ENCODE measurements around the gene HOXA13. TPM values are rescaled to one million over a fixed set of nuclear protein-coding genes. Genes with fewer than 3 reads are reported as not detected.

Gene HOXA13
- total and polyA plus RNA-seq, 10 of the 15 experiments (the other 5 are each of a cell fraction or from before 2014, with no cell fraction given) = not detected

GRCh38 chr7:27198871-27199801 lies 755 bp downstream of the HOXA13 start:
- Histone ChIP-seq H3K27me3 (replicated peaks in 1 of 2; ENCODE audit: control insufficient read depth in 2 of 2, insufficient read depth in 2 of 2, low read length in 1 of 2) (peaks cover 22 to 43% of the 10 kb centered on the region in 2 experiments), H2AFZ (ENCODE audit: control insufficient read depth, low read depth, low read length) (no peak overlapping the region), H3K9ac (ENCODE audit: control insufficient read depth, insufficient read depth, low read length) (no peak overlapping the region), H3K79me2 (ENCODE audit: control insufficient read depth, insufficient read depth, low read length) (no peaks in the 10 kb centered on the region), H3K4me1 (ENCODE audit: control insufficient read depth, insufficient read depth, low read length) (no peaks in the 10 kb centered on the region; the same call in 1 of the 2 replicates), H3K9me3 (replicated peaks; ENCODE audit: control insufficient read depth, insufficient read depth, low read length) (no peaks in the 10 kb centered on the region; the same call in 2 of the 3 replicates), H3K4me2 (ENCODE audit: control insufficient read depth, insufficient read depth) (no peak overlapping the region), H3K36me3 (ENCODE audit: control insufficient read depth in 2 of 2, insufficient read depth in 2 of 2, low read length in 1 of 2) (no peaks in the 10 kb centered on the region), H4K20me1 (ENCODE audit: control insufficient read depth, insufficient read depth) (no peaks in the 10 kb centered on the region), H3K4me3 (no peak overlapping the region), H3K27ac (ENCODE audit: control insufficient read depth, insufficient read depth) (no peak overlapping the region)
- intact Hi-C loops (cut with micrococcal nuclease; ENCODE audit: unreplicated experiment) (loop anchor here (5.0 kb wide), 2 partner anchors 583 to 898 kb away; no protein-coding TSS in a partner anchor), in situ Hi-C loops (cut with MboI) (loop anchor here (5.0 kb wide), 3 partner anchors 378 to 818 kb away; no protein-coding TSS in a partner anchor)
- ChIA-PET SMC1A (ENCODE audit: uncharacterized antibody, unreplicated experiment) (no interaction called here), POLR2A (no interaction called here), RAD21 (ENCODE audit: unreplicated experiment) (interaction anchor here (1.4 kb wide), 1 partner anchor 722 kb away, joined by 5 read pairs; no protein-coding TSS in a partner anchor), CTCF (interaction anchor here (0.7 to 1.5 kb wide), 5 partner anchors 375 to 722 kb away, joined by 3 to 10 read pairs (median 5); no protein-coding TSS in a partner anchor)
- ATAC-seq (no peak), DNase-seq (ENCODE audit: low read depth, low spot score) (no peak), FAIRE-seq (no peak)
- 10% methylated on average over 62 of the region's 93 CpGs for WGBS (ENCODE audit: insufficient coverage, insufficient replicate concordance, low lambda C conversion rate, missing lambda C conversion rate)
- BruUV-seq (replicated peaks) = no TSS peak
- TF ChIP-seq ZNF384 (IDR thresholded peaks at IDR 0.05; ENCODE audit: borderline replicate concordance, low read depth, low read length) (no peak), SUZ12 (IDR thresholded peaks at IDR 0.05; ENCODE audit: unreplicated experiment) (peak; percentile 72)

GRCh38 chr7:27198138-27198841 lies 1.6 kb downstream of the HOXA13 start:
- WGBS (ENCODE audit: insufficient coverage, insufficient replicate concordance, low lambda C conversion rate, missing lambda C conversion rate) = 47% methylated on average over 29 of the region's 29 CpGs
- intact Hi-C loops (cut with micrococcal nuclease; ENCODE audit: unreplicated experiment) (loop anchor here (5.0 kb wide), 2 partner anchors 584 to 899 kb away; no protein-coding TSS in a partner anchor), in situ Hi-C loops (cut with MboI) (loop anchor here (5.0 kb wide), 3 partner anchors 379 to 819 kb away; no protein-coding TSS in a partner anchor)
- H3K9ac ChIP-seq (ENCODE audit: control insufficient read depth, insufficient read depth, low read length) = no peak overlapping the region
- SMC1A ChIA-PET (ENCODE audit: uncharacterized antibody, unreplicated experiment) = no interaction called here
- H4K20me1 ChIP-seq (ENCODE audit: control insufficient read depth, insufficient read depth) = no peaks in the 10 kb centered on the region
- H3K4me1 ChIP-seq (ENCODE audit: control insufficient read depth, insufficient read depth, low read length) = no peaks in the 10 kb centered on the region; the same call in 1 of the 2 replicates
- ATAC-seq (no peak), DNase-seq (ENCODE audit: low read depth, low spot score) (no peak), FAIRE-seq (no peak)
- CTCF ChIA-PET = interaction anchor here (0.7 to 1.5 kb wide), 5 partner anchors 376 to 723 kb away, joined by 3 to 10 read pairs (median 5); no protein-coding TSS in a partner anchor
- no TSS peak for BruUV-seq (replicated peaks)
- no peaks in the 10 kb centered on the region; the same call in 2 of the 3 replicates for H3K9me3 ChIP-seq (replicated peaks; ENCODE audit: control insufficient read depth, insufficient read depth, low read length)
- H2AFZ ChIP-seq (ENCODE audit: control insufficient read depth, low read depth, low read length) = no peak overlapping the region
- peaks cover 21 to 43% of the 10 kb centered on the region in 2 experiments for H3K27me3 ChIP-seq (replicated peaks in 1 of 2; ENCODE audit: control insufficient read depth in 2 of 2, insufficient read depth in 2 of 2, low read length in 1 of 2)
- no peaks in the 10 kb centered on the region for H3K36me3 ChIP-seq (ENCODE audit: control insufficient read depth in 2 of 2, insufficient read depth in 2 of 2, low read length in 1 of 2)
- no peak overlapping the region for H3K27ac ChIP-seq (ENCODE audit: control insufficient read depth, insufficient read depth)
- RAD21 ChIA-PET (ENCODE audit: unreplicated experiment) = interaction anchor here (1.4 kb wide), 1 partner anchor 723 kb away, joined by 5 read pairs; no protein-coding TSS in a partner anchor
- no peak overlapping the region for H3K4me3 ChIP-seq
- H3K79me2 ChIP-seq (ENCODE audit: control insufficient read depth, insufficient read depth, low read length) = no peaks in the 10 kb centered on the region
- H3K4me2 ChIP-seq (ENCODE audit: control insufficient read depth, insufficient read depth) = no peak overlapping the region
- POLR2A ChIA-PET = no interaction called here
- TF ChIP-seq NRF1 (conservative IDR thresholded peaks at IDR 0.05; ENCODE audit: low read depth, low read length) (no peak), E2F4 (IDR thresholded peaks at IDR 0.05; ENCODE audit: low read depth, low read length) (no peak), MEF2A (IDR thresholded peaks at IDR 0.05; ENCODE audit: insufficient read depth, low read depth, low read length) (no peak), MLLT1 (IDR thresholded peaks at IDR 0.05) (no peak), MAX (IDR thresholded peaks at IDR 0.05; ENCODE audit: low read depth, low read length) (no peak), HCFC1 (IDR thresholded peaks at IDR 0.05; ENCODE audit: low read length) (no peak), CHD2 (IDR thresholded peaks at IDR 0.05; ENCODE audit: borderline replicate concordance, low read depth, low read length) (no peak), STAT3 (IDR thresholded peaks at IDR 0.05; ENCODE audit: low read depth, low read length) (no peak), POLR2A (IDR thresholded peaks at IDR 0.05; ENCODE audit: low read depth, low read length) (no peak)
